Hepatocyte (in vitro differentiated cells): ENCODE results near the gene USP2.

Experiments
- EZH2 ChIP-seq: fragments of 200-600 bp; sonication (generic); IDR thresholded peaks from 2 replicates; pipeline ENCODE4 v1.6.1; 2016; ENCODE audit warnings: antibody characterized with exemption, mild to moderate bottlenecking, borderline replicate concordance
- TF ChIP-seq, protein P1 (sequence below): fragments of 200-600 bp; sonication (generic); IDR thresholded peaks from 2 replicates; pipeline ENCODE4 v1.5.1; 2016; ENCODE audit warnings: antibody characterized with exemption, mild to moderate bottlenecking; ENCODE audit not compliant: poor library complexity

DNA sequence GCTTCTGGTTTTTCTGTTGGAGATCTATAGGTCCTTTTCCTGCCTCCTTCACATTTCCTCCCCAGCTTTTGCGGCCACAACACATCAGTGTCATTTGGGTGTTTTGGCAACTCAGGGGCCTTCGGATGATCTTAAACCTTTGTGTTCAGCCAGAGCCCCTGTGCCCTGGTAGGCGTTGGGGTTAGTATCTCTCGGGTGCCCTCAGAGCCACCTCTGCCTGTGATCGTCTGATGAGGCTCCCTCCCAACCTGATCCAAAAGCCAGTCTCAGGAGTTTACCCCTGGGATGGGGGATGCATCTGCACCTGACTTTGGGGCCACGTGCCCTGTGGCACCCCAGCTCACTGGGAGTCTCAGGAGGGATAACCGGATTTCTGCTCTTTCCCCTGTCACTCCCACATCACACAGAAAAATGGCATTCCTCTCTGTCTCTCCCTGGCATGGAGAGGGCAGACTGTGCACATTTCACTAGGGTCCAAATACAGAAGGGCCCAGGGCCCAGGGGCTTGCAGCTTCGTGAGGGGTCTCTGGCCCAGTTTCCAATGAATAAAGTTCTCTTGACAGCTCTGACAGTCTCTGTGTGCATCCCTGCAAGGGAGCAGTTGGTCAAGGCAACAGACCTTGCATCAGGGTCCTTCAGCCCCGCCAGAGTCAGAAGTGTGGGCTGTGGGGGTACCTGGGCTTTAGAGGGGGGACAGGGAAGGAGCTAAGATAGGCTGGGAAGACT, 44.6 kb downstream of the USP2 start:
- TF ChIP-seq, protein P1, sequence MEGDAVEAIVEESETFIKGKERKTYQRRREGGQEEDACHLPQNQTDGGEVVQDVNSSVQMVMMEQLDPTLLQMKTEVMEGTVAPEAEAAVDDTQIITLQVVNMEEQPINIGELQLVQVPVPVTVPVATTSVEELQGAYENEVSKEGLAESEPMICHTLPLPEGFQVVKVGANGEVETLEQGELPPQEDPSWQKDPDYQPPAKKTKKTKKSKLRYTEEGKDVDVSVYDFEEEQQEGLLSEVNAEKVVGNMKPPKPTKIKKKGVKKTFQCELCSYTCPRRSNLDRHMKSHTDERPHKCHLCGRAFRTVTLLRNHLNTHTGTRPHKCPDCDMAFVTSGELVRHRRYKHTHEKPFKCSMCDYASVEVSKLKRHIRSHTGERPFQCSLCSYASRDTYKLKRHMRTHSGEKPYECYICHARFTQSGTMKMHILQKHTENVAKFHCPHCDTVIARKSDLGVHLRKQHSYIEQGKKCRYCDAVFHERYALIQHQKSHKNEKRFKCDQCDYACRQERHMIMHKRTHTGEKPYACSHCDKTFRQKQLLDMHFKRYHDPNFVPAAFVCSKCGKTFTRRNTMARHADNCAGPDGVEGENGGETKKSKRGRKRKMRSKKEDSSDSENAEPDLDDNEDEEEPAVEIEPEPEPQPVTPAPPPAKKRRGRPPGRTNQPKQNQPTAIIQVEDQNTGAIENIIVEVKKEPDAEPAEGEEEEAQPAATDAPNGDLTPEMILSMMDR: no peak
- TF ChIP-seq EZH2: no peak
